AML-193 (cell line): ENCODE results near the gene ICAM2.
"Not testable (repeated sequence)": the region's sequence is repeated elsewhere in the genome, so short reads cannot be mapped to it uniquely, and the experiment has no call there.

ENCODE experiments used
- DNase-seq, 2 experiments: peaks; one replicate each; lab custom pipeline; 2025; lab: John Stamatoyannopoulos, UW

Gene ICAM2

GRCh38 chr17:63997341-63998048, 22.9 kb downstream of the ICAM2 start:
- DNase-seq = no peak

DNA sequence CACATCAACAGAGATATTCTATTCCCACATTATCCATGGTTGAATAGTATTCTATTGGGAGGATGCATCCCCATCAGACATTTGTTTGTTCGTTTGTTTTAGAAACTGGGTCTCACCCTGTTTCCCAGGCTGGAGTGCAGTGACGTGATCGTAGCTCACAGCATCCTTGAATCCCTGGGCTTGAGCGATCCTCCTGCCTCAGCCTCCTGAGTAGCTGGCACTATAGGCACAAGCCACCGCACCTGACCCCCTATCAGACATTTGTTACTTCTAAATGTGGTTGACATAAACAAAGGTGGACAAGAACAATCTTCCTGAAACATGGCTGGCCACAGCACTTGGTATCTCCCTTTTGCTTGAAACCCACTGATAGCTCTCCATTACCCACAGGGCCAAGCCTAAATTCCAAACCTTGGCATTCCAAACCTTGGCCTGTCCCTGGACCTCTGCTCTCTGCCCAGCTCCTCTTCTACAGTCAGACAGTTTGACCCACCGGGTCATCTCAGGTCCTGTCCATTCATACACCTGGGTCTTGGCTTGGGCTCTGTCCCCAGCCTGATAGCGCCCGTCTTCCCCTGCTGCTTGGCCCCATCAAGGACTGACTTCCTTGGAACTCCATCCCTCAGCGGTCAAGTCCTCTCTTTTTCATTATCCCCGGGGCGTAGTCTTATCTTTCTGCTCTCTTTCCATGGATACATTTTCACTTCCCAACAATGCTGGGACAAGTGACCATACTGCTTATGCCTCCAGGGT, 23.8 kb downstream of the ICAM2 start:
- DNase-seq = no peak

GRCh38 chr17:63995626-63996025, 24.8 kb downstream of the ICAM2 start:
- no peak for DNase-seq

GRCh38 chr17:63993368-63993985, 27.0 kb downstream of the ICAM2 start:
- no peak for DNase-seq

GRCh38 chr17:63991611-63992010, 28.8 kb downstream of the ICAM2 start:
- DNase-seq = no peak

DNA sequence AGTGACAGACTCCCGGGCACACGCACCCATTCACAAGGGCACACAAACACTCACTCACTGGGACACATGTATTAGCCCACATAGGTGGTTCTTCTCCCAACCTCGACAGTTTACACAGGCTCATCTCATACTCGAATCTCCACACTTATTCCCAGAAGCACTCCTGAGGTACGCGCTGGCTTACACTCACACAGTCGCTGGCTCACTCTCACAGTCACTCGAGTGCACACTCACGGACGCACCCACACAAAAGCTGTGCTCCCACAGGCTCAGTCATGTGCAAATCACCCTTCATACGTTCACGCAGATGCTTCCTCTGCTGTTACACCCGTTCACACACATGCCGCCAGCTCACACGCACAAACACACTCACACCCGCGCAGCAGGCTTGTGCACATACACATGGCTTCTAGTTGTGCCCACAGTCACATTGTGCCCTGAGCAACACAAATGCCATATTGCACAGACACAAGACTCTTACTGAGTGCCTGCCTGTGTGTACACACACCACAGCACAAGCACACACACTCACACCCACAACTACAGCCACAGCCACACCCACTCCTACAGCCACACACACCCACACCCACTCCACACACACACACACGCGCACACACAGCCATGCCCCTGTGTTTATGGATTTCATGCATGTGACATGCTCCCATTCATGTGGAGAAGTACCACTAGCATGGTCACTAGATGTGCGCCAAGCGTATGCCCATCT, 30.6 kb downstream of the ICAM2 start:
- DNase-seq = no peak

DNA sequence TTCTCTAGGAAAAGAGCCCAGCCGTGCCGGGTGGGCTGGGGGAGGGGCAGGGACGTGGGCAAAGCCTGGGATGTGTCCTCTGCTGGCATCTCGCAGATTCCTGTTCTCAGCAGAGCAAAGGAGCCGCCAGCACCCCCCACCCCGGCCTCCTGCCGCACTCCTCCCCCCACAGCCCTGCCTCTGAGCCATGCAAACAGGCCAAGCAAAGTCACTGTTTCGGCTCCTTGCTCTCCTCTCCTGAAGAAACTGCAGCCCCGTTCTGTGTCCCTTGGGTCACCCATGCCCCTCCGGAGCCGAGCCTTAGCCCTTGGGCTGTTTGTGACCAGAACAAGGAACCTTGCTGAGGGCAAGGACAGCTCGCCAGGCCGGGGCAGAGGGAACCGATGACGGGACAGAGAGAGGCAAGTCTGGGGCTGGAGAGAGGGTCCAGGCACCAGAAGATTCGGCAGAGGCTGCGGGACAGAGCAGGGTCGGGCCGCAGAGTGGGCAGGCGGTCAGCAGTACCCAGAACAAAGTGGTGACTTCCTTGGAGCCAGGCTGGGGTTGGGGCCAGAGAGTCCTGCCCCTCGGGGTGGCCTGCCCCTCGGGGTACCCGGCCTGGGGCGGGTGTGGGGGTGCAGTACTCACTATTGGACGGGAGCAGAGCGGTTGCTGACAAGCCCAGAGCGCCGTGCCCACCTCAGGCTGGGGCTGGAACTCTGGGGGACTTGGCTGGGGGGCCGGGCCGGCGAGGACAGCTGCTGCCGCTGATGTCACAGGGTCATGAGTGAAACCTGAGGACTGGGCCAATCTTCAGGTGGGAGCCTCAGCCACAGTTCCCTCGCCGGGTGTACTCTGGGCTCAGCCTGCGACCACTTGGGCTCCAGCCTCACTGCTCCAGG, 31.5 kb downstream of the ICAM2 start:
- DNase-seq = no peak

GRCh38 chr17:63988127-63988478, 32.3 kb downstream of the ICAM2 start:
- DNase-seq = no peak

DNA sequence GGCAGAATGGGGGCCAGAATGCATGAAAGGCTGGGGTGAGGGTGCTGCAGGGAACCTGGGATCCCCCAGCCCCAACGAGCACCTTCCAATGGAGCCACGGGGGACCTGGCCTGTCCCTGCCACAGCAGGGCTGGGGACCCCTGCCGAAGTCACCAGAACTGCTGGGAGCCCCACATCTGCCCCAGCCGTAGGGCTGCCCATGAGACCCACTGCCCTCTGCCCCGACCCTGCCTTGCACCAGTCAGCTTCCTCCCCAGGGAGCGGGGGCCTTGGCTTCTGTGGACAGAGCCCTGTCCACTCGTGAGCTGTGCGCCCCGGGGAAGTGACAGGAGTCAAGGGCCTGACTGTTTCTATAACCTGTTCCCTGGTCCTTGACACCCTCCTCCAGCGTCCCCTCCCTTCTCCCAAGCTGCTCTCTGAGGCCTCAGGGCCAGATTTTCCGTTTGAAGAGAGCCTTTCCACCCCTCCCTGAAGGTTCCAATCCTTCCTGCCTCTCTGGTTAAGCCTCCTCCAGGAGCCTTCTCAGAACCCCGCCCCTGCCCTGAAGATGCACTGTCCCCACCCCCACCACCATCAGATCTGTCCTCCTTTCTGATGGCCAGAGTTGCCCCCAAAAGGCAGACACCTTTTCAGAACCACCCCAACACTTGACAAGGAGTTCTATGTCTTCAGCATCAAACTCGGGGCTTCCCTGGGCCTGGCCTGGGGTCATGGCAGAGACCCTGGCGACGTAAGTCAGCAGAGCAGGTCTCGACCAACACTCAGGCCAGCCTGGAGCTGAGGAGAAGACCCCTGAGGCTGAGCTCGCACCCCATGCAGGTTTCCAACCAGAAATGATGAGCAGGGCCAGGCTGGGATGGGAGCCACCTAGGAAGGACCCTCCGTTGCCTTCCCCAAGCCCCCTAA, 33.0 kb downstream of the ICAM2 start:
- no peak for DNase-seq

DNA sequence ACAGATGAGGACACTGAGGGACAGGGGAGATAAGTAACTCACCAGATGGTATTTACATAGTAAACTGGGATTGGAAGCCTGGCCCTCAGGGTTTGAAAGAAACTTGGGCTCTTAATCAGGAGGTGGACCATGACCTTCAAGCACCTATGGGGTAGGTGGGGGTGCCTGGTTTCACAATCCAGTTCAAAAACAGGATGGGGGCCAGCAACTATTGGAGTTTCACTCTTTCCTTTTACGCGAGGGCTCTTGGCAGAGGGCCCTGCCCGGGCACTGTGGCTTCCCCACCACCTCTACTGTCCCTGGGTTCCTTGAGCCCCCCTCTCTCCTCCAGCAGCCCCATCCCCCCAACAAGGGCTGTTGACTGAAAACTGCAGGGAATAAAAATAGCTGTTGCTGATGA, 33.6 kb downstream of the ICAM2 start:
- no peak for DNase-seq

- no peak for DNase-seq
Measured at GRCh38 chr17:63985387-63986140, 34.9 kb downstream of the ICAM2 start.

GRCh38 chr17:63984651-63985386, 35.6 kb downstream of the ICAM2 start:
- DNase-seq = no peak

GRCh38 chr17:63984236-63984635, 36.2 kb downstream of the ICAM2 start:
- DNase-seq = no peak

- no peak for DNase-seq
Measured at GRCh38 chr17:63983320-63983719, 37.1 kb downstream of the ICAM2 start.

- DNase-seq = not testable (repeated sequence)
Measured at GRCh38 chr17:63982641-63983040, 37.8 kb downstream of the ICAM2 start.

DNA sequence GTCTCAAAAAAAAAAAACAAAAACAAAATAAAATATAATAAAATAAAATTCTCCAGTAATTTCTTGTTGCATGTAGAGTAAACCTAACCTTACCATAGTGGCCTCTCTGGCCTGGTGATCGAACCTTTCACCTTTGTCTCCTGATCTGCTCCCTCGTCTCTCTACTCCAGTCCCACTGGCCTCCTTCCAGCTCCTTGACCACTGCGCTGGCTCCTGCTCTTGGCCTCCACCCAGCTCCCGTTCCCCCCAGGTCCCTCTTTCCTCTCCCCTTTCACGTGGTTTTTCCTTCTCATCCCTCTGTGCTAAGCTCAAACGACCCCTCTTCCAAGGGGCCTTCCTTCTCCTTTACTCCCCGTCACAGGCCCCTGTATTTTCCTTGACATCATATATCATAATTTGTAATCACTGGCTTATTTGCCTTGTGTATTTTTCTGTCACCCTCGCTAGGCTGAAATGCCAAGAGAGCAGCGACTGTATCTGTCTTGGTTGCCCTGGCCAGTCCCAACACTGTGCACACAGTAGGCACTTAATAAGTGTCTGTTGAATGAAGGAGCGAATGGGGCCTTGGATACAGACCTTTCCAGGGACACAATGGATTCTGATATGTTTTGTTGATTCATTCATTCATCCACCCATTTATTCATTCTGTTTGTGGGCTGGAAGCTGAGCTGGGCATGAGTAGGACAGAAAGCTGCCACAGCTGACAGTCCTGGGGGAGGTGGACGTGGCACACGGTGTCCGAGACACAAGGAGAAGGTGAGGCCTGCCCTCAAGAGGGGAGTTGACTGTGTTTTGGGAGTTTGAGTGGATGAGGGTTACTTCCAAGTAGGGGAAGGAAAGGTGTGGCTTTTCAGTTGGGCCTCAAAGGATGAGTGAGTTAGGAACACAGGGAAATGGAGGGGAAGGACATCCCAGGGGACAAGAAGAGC, 41.9 kb downstream of the ICAM2 start:
- DNase-seq = no peak

- no peak for DNase-seq
Measured at GRCh38 chr17:63976702-63977101, 43.7 kb downstream of the ICAM2 start.

- no peak for DNase-seq
Measured at GRCh38 chr17:63975541-63976092, 44.8 kb downstream of the ICAM2 start.
